HEK293 (cell line): ENCODE data around the gene PPP4R1.
A peak's percentile ranks its signal among the peaks of the same experiment; 100 is the strongest.

ENCODE experiments used
- CTCF ChIA-PET: fragments of 350-600 bp; formaldehyde crosslinking; extraction: SDS; loops from one replicate; lab custom pipeline; 2021; ENCODE audit warnings: antibody characterized with exemption; lab: Yijun Ruan, JAX
- POLR2A ChIA-PET: fragments of 300-600 bp; formaldehyde crosslinking; extraction: SDS; loops from one replicate; lab custom pipeline; 2020; ENCODE audit warnings: antibody characterized with exemption, inconsistent platforms; lab: Yijun Ruan, JAX
- H3K27ac ChIP-seq: fragments of 200-500 bp; sonication (Bioruptor generic); 2 replicates; pipeline ENCODE4 v1.5.1; 2014; ENCODE audit warnings: low read depth, low read length, control low read depth, inconsistent platforms; ENCODE audit errors: extremely low read depth
- H3K36me3 ChIP-seq, 2 experiments: fragments of 200-500 bp in 1 of 2; sonication (Bioruptor generic) in 1 of 2; 1 replicate in 1 of 2; 2 replicates in 1 of 2; pipeline ENCODE4 v1.5.1; 2014 to 2017; ENCODE audit warnings: inconsistent platforms in 2 of 2, low read length in 2 of 2; ENCODE audit not compliant: control insufficient read depth in 2 of 2, insufficient read depth in 1 of 2
- H3K4me1 ChIP-seq: fragments of 200-500 bp; sonication (Bioruptor generic); 2 replicates; pipeline ENCODE4 v1.5.1; 2014; ENCODE audit warnings: mild to moderate bottlenecking, low read length, inconsistent platforms; ENCODE audit not compliant: control insufficient read depth, insufficient read depth
- H3K4me3 ChIP-seq: 2 replicates; pipeline ENCODE4 v1.5.1; 2011; ENCODE audit warnings: low read depth, mild to moderate bottlenecking, control low read depth, low read length, moderate library complexity
- H3K9me3 ChIP-seq: fragments of 200-500 bp; sonication (Bioruptor generic); 2 replicates; pipeline ENCODE4 v1.5.1; 2014; ENCODE audit warnings: low read depth, low read length, inconsistent platforms; ENCODE audit not compliant: control insufficient read depth, insufficient read depth
- EGR2 ChIP-seq: fragments of 450-650 bp; formaldehyde crosslinking; IDR thresholded peaks from 2 replicates; pipeline ENCODE4 v1.5.1; 2016; ENCODE audit warnings: low read depth, missing biosample characterization, missing genetic modification characterization
- GLIS1 ChIP-seq: fragments of 450-650 bp; formaldehyde crosslinking; IDR thresholded peaks from 2 replicates; pipeline ENCODE4 v1.5.1; 2016; ENCODE audit warnings: missing biosample characterization, missing genetic modification characterization
- MZF1 ChIP-seq: fragments of 450-650 bp; formaldehyde crosslinking; IDR thresholded peaks from 2 replicates; pipeline ENCODE4 v1.5.1; 2017; ENCODE audit warnings: missing biosample characterization, missing genetic modification characterization, borderline replicate concordance
- OVOL3 ChIP-seq: fragments of 450-650 bp; formaldehyde crosslinking; IDR thresholded peaks from 2 replicates; pipeline ENCODE4 v1.5.1; 2016; ENCODE audit warnings: missing biosample characterization, missing genetic modification characterization
- SCRT1 ChIP-seq: fragments of 450-650 bp; formaldehyde crosslinking; IDR thresholded peaks from 2 replicates; pipeline ENCODE4 v1.5.1; 2016; ENCODE audit warnings: missing biosample characterization, missing genetic modification characterization, borderline replicate concordance
- ZBTB10 ChIP-seq: fragments of 450-650 bp; formaldehyde crosslinking; IDR thresholded peaks from 2 replicates; pipeline ENCODE4 v1.5.1; 2016; ENCODE audit warnings: missing biosample characterization, missing genetic modification characterization
- ZFP37 ChIP-seq: fragments of 450-650 bp; formaldehyde crosslinking; IDR thresholded peaks from 2 replicates; pipeline ENCODE4 v1.5.1; 2016; ENCODE audit warnings: missing biosample characterization, missing genetic modification characterization
- ZNF10 ChIP-seq: fragments of 450-650 bp; formaldehyde crosslinking; IDR thresholded peaks from 2 replicates; pipeline ENCODE4 v1.5.1; 2017; ENCODE audit warnings: missing biosample characterization, missing genetic modification characterization
- ZNF280D ChIP-seq: fragments of 450-650 bp; formaldehyde crosslinking; IDR thresholded peaks from 2 replicates; pipeline ENCODE4 v1.5.1; 2016; ENCODE audit warnings: missing biosample characterization, missing genetic modification characterization
- ZNF426 ChIP-seq: fragments of 450-650 bp; formaldehyde crosslinking; IDR thresholded peaks from 2 replicates; pipeline ENCODE4 v1.5.1; 2017; ENCODE audit warnings: missing biosample characterization, missing genetic modification characterization, mild to moderate bottlenecking, inconsistent platforms, moderate library complexity

PPP4R1 gene

GRCh38 chr18:9661564-9661963, 47.2 kb upstream of the PPP4R1 start:
- H3K27ac ChIP-seq = no peak overlapping the region
- ChIA-PET POLR2A (no interaction called here), CTCF (interaction anchor here (0.7 to 1.2 kb wide), 5 partner anchors 18 to 94 kb away, joined by 3 to 10 read pairs (median 4); no protein-coding TSS in a partner anchor)
- no peak overlapping the region for H3K4me3 ChIP-seq
- no peaks in the 10 kb centered on the region for H3K9me3 ChIP-seq
- no peaks in the 10 kb centered on the region for H3K36me3 ChIP-seq
- H3K4me1 ChIP-seq = no peaks in the 10 kb centered on the region
- TF ChIP-seq MZF1 (tag by site-specific recombination) (no peak), ZFP37 (tag by site-specific recombination) (no peak), GLIS1 (tag by site-specific recombination) (peak; percentile 45; the same call in 1 of the 2 replicates)

- H3K9me3 ChIP-seq = no peaks in the 10 kb centered on the region
- POLR2A ChIA-PET = no interaction called here
- H3K4me1 ChIP-seq = no peaks in the 10 kb centered on the region
- CTCF ChIA-PET = interaction anchor here (0.5 to 1.4 kb wide), 2 partner anchors 47 to 85 kb away, joined by 3 read pairs; no protein-coding TSS in a partner anchor
- H3K36me3 ChIP-seq = no peaks in the 10 kb centered on the region
- no peak for TF ChIP-seq SCRT1
- no peak overlapping the region for H3K27ac ChIP-seq
- no peak overlapping the region for H3K4me3 ChIP-seq
These were observed 45.4 kb upstream of the PPP4R1 start for GRCh38 chr18:9659499-9660375.

GRCh38 chr18:9658087-9658641, 43.8 kb upstream of the PPP4R1 start:
- no peak for TF ChIP-seq ZNF426 (tag by site-specific recombination)
- no peak for TF ChIP-seq ZNF280D (tag by site-specific recombination)
- TF ChIP-seq ZNF10 (tag by site-specific recombination) = no peak
- no peak for TF ChIP-seq ZBTB10
- TF ChIP-seq EGR2 = no peak
- no peak for TF ChIP-seq OVOL3 (tag by site-specific recombination)
- POLR2A ChIA-PET = no interaction called here
- H3K4me1 ChIP-seq = no peaks in the 10 kb centered on the region
- H3K4me3 ChIP-seq = no peak overlapping the region
- no peaks in the 10 kb centered on the region for H3K36me3 ChIP-seq
- H3K9me3 ChIP-seq = no peaks in the 10 kb centered on the region
- CTCF ChIA-PET = no interaction called here
- H3K27ac ChIP-seq = no peak overlapping the region
